ENCODE results near the gene HIF3A. TPM values are rescaled to one million over a fixed set of nuclear protein-coding genes. Genes with fewer than 3 reads are reported as not detected.

Gene HIF3A
- polyA plus RNA-seq, 2 of the 4 experiments (the other 2 are of a cell fraction) = not detected

DNA sequence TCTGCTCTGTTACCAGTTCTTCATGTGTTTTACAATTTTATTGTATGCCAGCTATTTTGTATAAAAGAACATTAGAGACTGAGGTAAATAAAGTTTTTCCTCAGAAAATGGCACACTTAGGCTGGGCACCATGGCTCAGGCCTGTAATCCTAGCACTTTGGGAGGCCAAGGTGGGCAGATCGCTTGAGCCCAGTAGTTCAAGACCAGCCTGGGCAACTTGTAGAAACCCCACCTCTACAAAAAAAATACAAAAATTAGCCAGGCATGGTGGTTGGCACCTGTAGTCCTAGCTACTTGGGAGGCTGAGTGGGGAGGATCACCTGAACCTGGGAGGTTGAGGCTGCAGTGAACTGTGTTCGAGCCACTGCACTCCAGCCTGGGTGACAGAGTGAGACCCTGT lies 84.5 kb downstream of the HIF3A start:
- Histone ChIP-seq H3K4me2 (no peak overlapping the region), H3K27ac (no peak overlapping the region), H3K4me1 (peaks cover 8% of the 10 kb centered on the region), H3K4me3 (no peak overlapping the region), H3K9me3 (no peaks in the 10 kb centered on the region)
- no peak for ATAC-seq
- ChIA-PET POLR2A (no interaction called here), CTCF (interaction anchor here (0.6 to 30.8 kb wide), 8 partner anchors 9 to 142 kb away, joined by 3 to 501 read pairs (median 4); partner anchors contain the start of gene PPP5C)
- FAIRE-seq = no peak
- DNase-seq (ENCODE audit: low read depth in 1 of 2, low spot score in 1 of 2) = no peak
- WGBS (ENCODE audit: missing lambda C conversion rate) = 93% methylated on average over 2 of the region's 2 CpGs
- TF ChIP-seq RARB (CRISPR knock-in tag; IDR thresholded peaks at IDR 0.05) = no peak
- no peak for TF ChIP-seq TFCP2L1 (CRISPR knock-in tag; IDR thresholded peaks at IDR 0.05)
- no peak for TF ChIP-seq ZC3H11A (IDR thresholded peaks at IDR 0.05)
- TF ChIP-seq HOXB13 (CRISPR knock-in tag; IDR thresholded peaks at IDR 0.05; ENCODE audit: low read depth) = no peak
- TF ChIP-seq BHLHE40 (IDR thresholded peaks at IDR 0.05; ENCODE audit: low read depth, low read length) = no peak
- TF ChIP-seq CHD2 (IDR thresholded peaks at IDR 0.05; ENCODE audit: low read length, partially characterized antibody) = no peak
- no peak for TF ChIP-seq KDM5A (IDR thresholded peaks at IDR 0.05)
- no peak for TF ChIP-seq RCOR1 (IDR thresholded peaks at IDR 0.05; ENCODE audit: low read depth, low read length)
- TF ChIP-seq ZSCAN20 (CRISPR knock-in tag; IDR thresholded peaks at IDR 0.05) = no peak
- no peak for TF ChIP-seq ESRRA (IDR thresholded peaks at IDR 0.05; ENCODE audit: borderline replicate concordance, low read length)
- no peak for TF ChIP-seq CEBPB (IDR thresholded peaks at IDR 0.05)
- no peak for TF ChIP-seq ZNF302 (CRISPR knock-in tag; IDR thresholded peaks at IDR 0.05)
- TF ChIP-seq, protein P1, sequence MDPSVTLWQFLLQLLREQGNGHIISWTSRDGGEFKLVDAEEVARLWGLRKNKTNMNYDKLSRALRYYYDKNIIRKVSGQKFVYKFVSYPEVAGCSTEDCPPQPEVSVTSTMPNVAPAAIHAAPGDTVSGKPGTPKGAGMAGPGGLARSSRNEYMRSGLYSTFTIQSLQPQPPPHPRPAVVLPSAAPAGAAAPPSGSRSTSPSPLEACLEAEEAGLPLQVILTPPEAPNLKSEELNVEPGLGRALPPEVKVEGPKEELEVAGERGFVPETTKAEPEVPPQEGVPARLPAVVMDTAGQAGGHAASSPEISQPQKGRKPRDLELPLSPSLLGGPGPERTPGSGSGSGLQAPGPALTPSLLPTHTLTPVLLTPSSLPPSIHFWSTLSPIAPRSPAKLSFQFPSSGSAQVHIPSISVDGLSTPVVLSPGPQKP (IDR thresholded peaks at IDR 0.05; ENCODE audit: low read depth, low read length) = no peak
- TF ChIP-seq FOSL2 (IDR thresholded peaks at IDR 0.05) = no peak
- no peak for TF ChIP-seq FOSL2 (CRISPR knock-in tag; IDR thresholded peaks at IDR 0.05)
- no peak for TF ChIP-seq EP300 (IDR thresholded peaks at IDR 0.05)
- no peak for TF ChIP-seq HOXB5 (CRISPR knock-in tag; IDR thresholded peaks at IDR 0.05)

DNA sequence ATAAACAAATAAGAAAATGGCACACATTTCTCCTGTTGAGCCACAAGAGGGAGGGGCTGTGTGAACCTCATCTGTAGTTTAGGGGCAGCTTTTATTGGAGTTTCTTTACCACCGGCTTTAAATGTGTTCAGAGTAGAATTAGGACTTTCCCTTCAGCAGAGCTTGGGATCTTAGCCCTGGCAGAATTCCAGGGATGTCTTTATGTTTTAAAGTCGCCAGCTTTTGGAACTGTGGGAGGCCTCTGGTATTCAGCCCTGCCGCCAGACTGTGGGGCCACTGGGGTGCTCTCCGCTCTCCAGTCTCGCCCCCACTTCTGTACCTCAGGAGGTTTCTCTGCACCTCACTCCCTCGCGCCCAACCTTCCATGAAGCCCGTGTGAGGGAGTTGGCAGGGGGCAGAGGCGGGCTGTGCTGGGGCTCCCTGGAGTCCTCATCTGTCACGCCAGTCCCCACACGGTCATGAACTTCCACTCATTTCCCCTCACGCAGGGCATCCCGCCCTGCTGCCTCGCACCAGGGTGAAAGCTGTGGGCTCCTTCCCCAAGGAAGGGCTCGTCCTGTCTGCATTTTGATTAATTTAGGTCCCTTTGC lies 85.0 kb downstream of the HIF3A start:
- CTCF ChIA-PET = interaction anchor here (0.6 to 30.8 kb wide), 13 partner anchors 8 to 168 kb away, joined by 3 to 501 read pairs (median 3); partner anchors contain the start of gene PPP5C
- WGBS (ENCODE audit: missing lambda C conversion rate) = 95% methylated on average over 15 of the region's 15 CpGs
- no peak for ATAC-seq

GRCh38 chr19:46383171-46383815 lies 86.5 kb downstream of the HIF3A start:
- no peak for ATAC-seq
- ChIA-PET POLR2A (no interaction called here), CTCF (interaction anchor here (0.5 to 30.8 kb wide), 10 partner anchors 9 to 493 kb away, joined by 3 to 501 read pairs (median 5); no protein-coding TSS in a partner anchor)
- 92% methylated on average over 22 of the region's 23 CpGs for WGBS (ENCODE audit: missing lambda C conversion rate)
- FAIRE-seq = no peak
- Histone ChIP-seq H3K4me3 (no peak overlapping the region), H3K4me1 (peaks cover 2% of the 10 kb centered on the region), H3K4me2 (no peak overlapping the region), H3K9me3 (no peaks in the 10 kb centered on the region), H3K27ac (no peak overlapping the region)
- DNase-seq (ENCODE audit: low read depth in 1 of 2, low spot score in 1 of 2) = no peak
- TF ChIP-seq FOSB (CRISPR knock-in tag; IDR thresholded peaks at IDR 0.05) (no peak), NPAS2 (CRISPR knock-in tag; IDR thresholded peaks at IDR 0.05; ENCODE audit: borderline replicate concordance) (no peak), ZSCAN20 (CRISPR knock-in tag; IDR thresholded peaks at IDR 0.05) (no peak), GATA3 (IDR thresholded peaks at IDR 0.05; ENCODE audit: borderline replicate concordance) (no peak), ZNF302 (CRISPR knock-in tag; IDR thresholded peaks at IDR 0.05) (no peak)
- TF ChIP-seq, protein P1 (IDR thresholded peaks at IDR 0.05; ENCODE audit: low read depth, low read length) = no peak
- TF ChIP-seq, protein P2, sequence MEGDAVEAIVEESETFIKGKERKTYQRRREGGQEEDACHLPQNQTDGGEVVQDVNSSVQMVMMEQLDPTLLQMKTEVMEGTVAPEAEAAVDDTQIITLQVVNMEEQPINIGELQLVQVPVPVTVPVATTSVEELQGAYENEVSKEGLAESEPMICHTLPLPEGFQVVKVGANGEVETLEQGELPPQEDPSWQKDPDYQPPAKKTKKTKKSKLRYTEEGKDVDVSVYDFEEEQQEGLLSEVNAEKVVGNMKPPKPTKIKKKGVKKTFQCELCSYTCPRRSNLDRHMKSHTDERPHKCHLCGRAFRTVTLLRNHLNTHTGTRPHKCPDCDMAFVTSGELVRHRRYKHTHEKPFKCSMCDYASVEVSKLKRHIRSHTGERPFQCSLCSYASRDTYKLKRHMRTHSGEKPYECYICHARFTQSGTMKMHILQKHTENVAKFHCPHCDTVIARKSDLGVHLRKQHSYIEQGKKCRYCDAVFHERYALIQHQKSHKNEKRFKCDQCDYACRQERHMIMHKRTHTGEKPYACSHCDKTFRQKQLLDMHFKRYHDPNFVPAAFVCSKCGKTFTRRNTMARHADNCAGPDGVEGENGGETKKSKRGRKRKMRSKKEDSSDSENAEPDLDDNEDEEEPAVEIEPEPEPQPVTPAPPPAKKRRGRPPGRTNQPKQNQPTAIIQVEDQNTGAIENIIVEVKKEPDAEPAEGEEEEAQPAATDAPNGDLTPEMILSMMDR (IDR thresholded peaks at IDR 0.05) = no peak
- TF ChIP-seq, protein P3, sequence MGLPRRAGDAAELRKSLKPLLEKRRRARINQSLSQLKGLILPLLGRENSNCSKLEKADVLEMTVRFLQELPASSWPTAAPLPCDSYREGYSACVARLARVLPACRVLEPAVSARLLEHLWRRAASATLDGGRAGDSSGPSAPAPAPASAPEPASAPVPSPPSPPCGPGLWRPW (IDR thresholded peaks at IDR 0.05) = no peak
- TF ChIP-seq, protein P4, sequence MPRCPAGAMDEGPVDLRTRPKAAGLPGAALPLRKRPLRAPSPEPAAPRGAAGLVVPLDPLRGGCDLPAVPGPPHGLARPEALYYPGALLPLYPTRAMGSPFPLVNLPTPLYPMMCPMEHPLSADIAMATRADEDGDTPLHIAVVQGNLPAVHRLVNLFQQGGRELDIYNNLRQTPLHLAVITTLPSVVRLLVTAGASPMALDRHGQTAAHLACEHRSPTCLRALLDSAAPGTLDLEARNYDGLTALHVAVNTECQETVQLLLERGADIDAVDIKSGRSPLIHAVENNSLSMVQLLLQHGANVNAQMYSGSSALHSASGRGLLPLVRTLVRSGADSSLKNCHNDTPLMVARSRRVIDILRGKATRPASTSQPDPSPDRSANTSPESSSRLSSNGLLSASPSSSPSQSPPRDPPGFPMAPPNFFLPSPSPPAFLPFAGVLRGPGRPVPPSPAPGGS (IDR thresholded peaks at IDR 0.05) = no peak

More for the DNA sequence above, 85.0 kb downstream of the HIF3A start:
- Histone ChIP-seq H3K4me2 (no peak overlapping the region), H3K4me3 (no peak overlapping the region), H3K9me3 (no peaks in the 10 kb centered on the region), H3K4me1 (peaks cover 8% of the 10 kb centered on the region), H3K27ac (no peak overlapping the region)
- TF ChIP-seq HDAC2 (IDR thresholded peaks at IDR 0.05) = no peak
- no peak for TF ChIP-seq CBX8 (IDR thresholded peaks at IDR 0.05)
- no peak for TF ChIP-seq ZC3H11A (IDR thresholded peaks at IDR 0.05)
- TF ChIP-seq CHD2 (IDR thresholded peaks at IDR 0.05; ENCODE audit: low read length, partially characterized antibody) = no peak
- TF ChIP-seq, protein P5, sequence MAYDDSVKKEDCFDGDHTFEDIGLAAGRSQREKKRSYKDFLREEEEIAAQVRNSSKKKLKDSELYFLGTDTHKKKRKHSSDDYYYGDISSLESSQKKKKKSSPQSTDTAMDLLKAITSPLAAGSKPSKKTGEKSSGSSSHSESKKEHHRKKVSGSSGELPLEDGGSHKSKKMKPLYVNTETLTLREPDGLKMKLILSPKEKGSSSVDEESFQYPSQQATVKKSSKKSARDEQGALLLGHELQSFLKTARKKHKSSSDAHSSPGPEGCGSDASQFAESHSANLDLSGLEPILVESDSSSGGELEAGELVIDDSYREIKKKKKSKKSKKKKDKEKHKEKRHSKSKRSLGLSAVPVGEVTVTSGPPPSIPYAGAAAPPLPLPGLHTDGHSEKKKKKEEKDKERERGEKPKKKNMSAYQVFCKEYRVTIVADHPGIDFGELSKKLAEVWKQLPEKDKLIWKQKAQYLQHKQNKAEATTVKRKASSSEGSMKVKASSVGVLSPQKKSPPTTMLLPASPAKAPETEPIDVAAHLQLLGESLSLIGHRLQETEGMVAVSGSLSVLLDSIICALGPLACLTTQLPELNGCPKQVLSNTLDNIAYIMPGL (CRISPR knock-in tag; IDR thresholded peaks at IDR 0.05; ENCODE audit: borderline replicate concordance) = no peak
- POLR2A ChIA-PET = no interaction called here
- FAIRE-seq = no peak
- DNase-seq (ENCODE audit: low read depth in 1 of 2, low spot score in 1 of 2) = no peak

Data from A549 (cell line).